GM19468 (cell line): ENCODE results near the gene RAB29.

Experiments used
- ATAC-seq: cut with Tn5 transposase; IDR thresholded peaks from one replicate; pipeline ENCODE4 v1.9.1; 2021; ENCODE audit warnings: mild to moderate bottlenecking, moderate library complexity, moderate number of reproducible peaks; ENCODE audit not compliant: unreplicated experiment; ENCODE audit errors: extremely low read depth

RAB29 gene

GRCh38 chr1:205798577-205798976 lies 23.3 kb upstream of the RAB29 start:
- no peak for ATAC-seq

- no peak for ATAC-seq
Observed at GRCh38 chr1:205797168-205797567, 21.9 kb upstream of the RAB29 start.

- ATAC-seq, result peak; percentile 46
Observed at GRCh38 chr1:205794011-205794730, 18.9 kb upstream of the RAB29 start.

GRCh38 chr1:205792961-205793673 lies 17.8 kb upstream of the RAB29 start:
- ATAC-seq, result no peak

GRCh38 chr1:205792481-205792881 lies 17.2 kb upstream of the RAB29 start:
- peak; percentile 14 for ATAC-seq

GRCh38 chr1:205791568-205792180 lies 16.4 kb upstream of the RAB29 start:
- ATAC-seq, result no peak

GRCh38 chr1:205787287-205787916 lies 12.1 kb upstream of the RAB29 start:
- no peak for ATAC-seq

GRCh38 chr1:205786601-205787000 lies 11.3 kb upstream of the RAB29 start:
- ATAC-seq, result no peak

- no peak for ATAC-seq
Observed at GRCh38 chr1:205785446-205785845, 10.2 kb upstream of the RAB29 start.

GRCh38 chr1:205783904-205784303 lies 8.6 kb upstream of the RAB29 start:
- no peak for ATAC-seq

GRCh38 chr1:205783433-205783795 lies 8.1 kb upstream of the RAB29 start:
- ATAC-seq, result no peak

- no peak for ATAC-seq
Observed at GRCh38 chr1:205782627-205783432, 7.5 kb upstream of the RAB29 start.

GRCh38 chr1:205780335-205780734 lies 5.1 kb upstream of the RAB29 start:
- no peak for ATAC-seq

- ATAC-seq, result no peak
Observed at GRCh38 chr1:205777994-205778393, 2.7 kb upstream of the RAB29 start.

GRCh38 chr1:205775717-205776056 lies 405 bp upstream of the RAB29 start:
- no peak for ATAC-seq

- ATAC-seq, result no peak
Observed at GRCh38 chr1:205774198-205775014, 876 bp downstream of the RAB29 start.

- no peak for ATAC-seq
Observed at GRCh38 chr1:205772607-205773032, 2.7 kb downstream of the RAB29 start.

GRCh38 chr1:205770618-205771017 lies 4.7 kb downstream of the RAB29 start:
- no peak for ATAC-seq

- ATAC-seq, result no peak
Observed at GRCh38 chr1:205769641-205770365, 5.5 kb downstream of the RAB29 start.
